ENCODE results near the gene ERC2.

ERC2 gene

DNA sequence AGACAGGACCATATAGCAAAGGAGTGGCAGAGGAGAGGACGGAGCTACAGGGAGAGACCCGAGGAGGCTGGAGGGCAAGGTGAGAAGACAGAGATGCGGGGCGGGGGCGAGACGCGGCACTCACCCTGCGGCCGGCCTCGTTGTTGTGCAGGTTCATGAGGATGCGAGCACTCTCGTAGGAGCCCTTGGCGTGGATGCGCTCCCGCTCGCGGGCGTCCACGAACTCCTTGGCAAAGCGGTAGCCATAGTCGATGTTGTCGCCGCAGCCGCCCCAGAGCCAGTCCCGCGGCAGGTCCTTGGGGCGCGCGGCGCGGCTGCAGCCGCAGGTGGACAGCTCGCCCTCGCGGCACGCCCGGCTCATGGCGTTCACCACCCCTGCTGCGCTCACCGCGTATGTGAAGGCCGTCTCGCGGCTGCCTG lies 994.0 kb downstream of the ERC2 start:
- no peak for TF ChIP-seq CTCF (IDR thresholded peaks at IDR 0.05)

- TF ChIP-seq CTCF (IDR thresholded peaks at IDR 0.05) = no peak
These were observed 994.5 kb downstream of the ERC2 start for GRCh38 chr3:55473788-55474187.

- TF ChIP-seq CTCF (IDR thresholded peaks at IDR 0.05) = no peak
These were observed 996.6 kb downstream of the ERC2 start for GRCh38 chr3:55471522-55472280.

DNA sequence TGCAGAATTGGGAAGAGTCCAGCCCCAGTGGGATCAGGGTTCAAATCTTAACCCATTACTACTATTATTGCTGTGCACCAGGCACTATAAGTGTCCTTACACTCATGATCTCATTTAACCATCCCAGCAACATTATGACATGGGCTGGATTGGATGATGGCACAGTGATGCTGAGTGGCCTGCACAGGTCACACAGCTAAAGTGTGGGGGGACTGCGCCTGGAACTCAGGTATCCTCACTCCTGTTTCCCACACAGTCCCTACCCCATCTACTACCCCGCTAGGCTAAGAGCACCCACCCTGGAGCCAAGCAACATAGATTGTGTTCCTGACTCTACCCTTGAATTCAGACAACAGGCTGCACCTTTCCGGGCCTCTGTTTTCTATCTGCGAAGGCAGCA lies 997.2 kb downstream of the ERC2 start:
- TF ChIP-seq CTCF (IDR thresholded peaks at IDR 0.05) = no peak

DNA sequence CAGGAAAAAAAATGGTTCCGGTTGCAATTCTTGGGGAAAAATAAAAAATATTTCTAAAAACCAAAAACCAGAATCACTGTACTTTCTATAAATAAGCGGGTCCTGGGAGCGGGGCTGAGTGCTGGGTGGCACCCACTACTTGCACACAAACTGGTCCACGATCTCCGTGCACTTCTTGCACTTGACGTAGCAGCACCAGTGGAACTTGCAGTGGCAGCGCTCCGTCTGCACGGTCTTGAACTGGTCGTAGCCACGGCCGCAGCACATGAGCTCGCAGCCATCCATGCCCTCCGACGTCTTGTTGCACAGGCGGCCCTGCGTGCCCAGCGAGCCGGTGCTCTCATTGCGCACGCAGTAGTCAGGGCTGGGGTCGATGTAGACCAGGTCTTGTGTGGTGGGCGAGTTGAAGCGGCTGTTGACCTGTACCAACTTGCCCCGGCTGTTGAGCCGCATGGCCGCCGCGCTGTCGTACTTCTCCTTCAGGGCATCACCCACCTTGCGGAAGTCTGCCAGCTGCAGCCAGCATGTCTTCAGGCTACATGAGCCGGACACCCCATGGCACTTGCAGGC lies 998.2 kb downstream of the ERC2 start:
- TF ChIP-seq CTCF (IDR thresholded peaks at IDR 0.05) = no peak

DNA sequence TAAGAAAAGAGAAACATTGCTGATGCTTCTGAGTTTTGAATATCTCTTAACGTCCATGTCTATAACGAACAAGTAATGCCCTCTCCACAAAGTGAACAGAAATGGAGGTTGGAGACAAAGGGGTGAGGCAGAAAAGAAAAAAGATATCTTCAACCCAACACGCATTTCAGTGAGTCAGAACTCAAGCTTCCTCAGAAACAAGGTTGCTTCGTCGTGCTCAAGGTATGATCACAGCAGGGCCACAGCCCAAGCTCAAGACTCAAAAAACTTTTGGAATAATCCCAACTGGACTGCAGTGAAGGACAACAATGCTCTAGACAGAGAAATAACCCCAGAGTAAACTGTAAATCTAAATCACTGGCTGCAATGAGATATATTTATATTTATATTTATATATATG lies 1000.0 kb downstream of the ERC2 start:
- no peak for TF ChIP-seq CTCF (IDR thresholded peaks at IDR 0.05)

GRCh38 chr3:55467099-55467498 lies 1001.2 kb downstream of the ERC2 start:
- TF ChIP-seq CTCF (IDR thresholded peaks at IDR 0.05) = no peak
